Fibroblast of villous mesenchyme (primary cell): Measurements from ENCODE around the gene SCP2. TPM values are rescaled to one million over a fixed set of nuclear protein-coding genes. Genes with fewer than 3 reads are reported as not detected.
A peak's percentile ranks its signal among the peaks of the same experiment; 100 is the strongest.

Experiments
- DNase-seq: peaks from one replicate; pipeline ENCODE4 v3.0.0-alpha.2; 2010; ENCODE audit warnings: low read depth
- H3K4me3 ChIP-seq: 2 replicates; pipeline ENCODE4 v1.5.1; 2011; ENCODE audit warnings: low read depth, mild to moderate bottlenecking, low read length
- total RNA-seq: library from RNA; depleted of rRNA; stranded (reverse); fragments of >200 nt; gene quantifications from 2 replicates; pipeline ENCODE4 v1.2.3, GENCODE V29; 2012
- TF ChIP-seq, protein P1 (sequence below): IDR thresholded peaks from 2 replicates; pipeline ENCODE4 v1.5.1; 2012; ENCODE audit warnings: low read depth, mild to moderate bottlenecking, low read length; ENCODE audit not compliant: insufficient read depth

Gene SCP2
- total RNA-seq, 1 donor = 170 TPM

DNA sequence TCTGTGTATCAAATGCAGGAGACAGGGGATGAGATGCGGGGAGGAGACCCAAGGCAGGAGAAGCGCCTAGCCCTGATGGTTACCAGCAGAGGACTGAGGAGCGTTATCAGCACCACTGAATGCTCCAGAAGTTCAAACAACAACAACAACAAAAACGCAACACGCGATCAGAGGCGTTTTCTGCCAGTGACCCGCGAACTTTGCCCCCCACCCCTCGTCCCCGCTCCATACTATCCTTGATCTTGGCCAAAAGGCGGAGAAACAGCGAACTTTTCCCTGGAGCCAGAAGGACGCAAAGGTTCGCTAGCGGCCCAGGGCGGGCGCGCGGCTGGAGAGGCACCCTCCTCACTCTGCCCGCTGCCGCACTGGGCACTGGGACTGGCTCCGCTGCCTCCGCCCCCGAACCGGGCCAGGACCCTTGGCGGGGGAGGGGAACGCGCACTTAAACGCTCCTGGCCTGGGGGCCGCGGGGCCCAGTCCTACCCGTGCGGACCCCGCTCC lies 6.2 kb upstream of the SCP2 start:
- peak; percentile 27 for DNase-seq
- TF ChIP-seq, protein P1, sequence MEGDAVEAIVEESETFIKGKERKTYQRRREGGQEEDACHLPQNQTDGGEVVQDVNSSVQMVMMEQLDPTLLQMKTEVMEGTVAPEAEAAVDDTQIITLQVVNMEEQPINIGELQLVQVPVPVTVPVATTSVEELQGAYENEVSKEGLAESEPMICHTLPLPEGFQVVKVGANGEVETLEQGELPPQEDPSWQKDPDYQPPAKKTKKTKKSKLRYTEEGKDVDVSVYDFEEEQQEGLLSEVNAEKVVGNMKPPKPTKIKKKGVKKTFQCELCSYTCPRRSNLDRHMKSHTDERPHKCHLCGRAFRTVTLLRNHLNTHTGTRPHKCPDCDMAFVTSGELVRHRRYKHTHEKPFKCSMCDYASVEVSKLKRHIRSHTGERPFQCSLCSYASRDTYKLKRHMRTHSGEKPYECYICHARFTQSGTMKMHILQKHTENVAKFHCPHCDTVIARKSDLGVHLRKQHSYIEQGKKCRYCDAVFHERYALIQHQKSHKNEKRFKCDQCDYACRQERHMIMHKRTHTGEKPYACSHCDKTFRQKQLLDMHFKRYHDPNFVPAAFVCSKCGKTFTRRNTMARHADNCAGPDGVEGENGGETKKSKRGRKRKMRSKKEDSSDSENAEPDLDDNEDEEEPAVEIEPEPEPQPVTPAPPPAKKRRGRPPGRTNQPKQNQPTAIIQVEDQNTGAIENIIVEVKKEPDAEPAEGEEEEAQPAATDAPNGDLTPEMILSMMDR = no peak
- H3K4me3 ChIP-seq = peak overlapping the region; percentile 71

DNA sequence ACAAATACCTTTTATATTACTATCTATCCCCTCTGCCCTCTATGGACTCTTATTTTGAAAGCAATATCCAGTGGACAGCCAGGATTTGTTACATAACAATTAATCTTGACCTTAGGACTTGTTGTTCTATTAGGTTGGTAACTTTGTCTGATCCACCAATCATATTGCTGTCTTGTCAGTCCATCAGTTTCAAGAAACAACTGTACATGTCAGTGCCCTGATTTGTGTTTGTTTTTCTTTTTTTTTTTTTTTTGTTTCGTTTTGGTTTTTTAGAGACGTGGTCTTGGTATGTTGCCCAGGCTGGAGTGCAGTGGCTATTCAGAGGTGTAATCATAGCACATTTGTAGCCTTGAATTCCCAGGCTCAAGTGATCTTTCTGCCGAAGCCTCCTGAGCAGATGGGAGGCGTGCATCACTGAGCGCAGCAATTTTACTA lies 1.5 kb upstream of the SCP2 start:
- TF ChIP-seq, protein P1 = no peak
- no peak for DNase-seq
- no peak overlapping the region for H3K4me3 ChIP-seq

DNA sequence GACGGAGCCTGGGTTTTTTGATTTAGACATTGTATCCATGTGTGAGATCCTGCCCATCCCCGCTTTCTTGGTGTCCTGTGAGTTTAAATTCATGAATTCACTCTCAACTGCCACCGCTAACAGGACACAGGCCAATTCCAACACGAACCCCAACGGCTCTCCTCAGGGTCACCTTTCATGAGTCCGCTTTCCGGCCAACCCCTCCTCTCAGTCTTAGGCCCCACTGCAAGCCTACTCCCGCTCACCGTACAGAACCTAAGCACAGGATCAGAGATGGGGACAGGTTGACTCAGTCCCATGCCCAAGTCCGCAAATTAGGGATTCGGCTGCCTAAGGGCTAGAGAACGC lies 238 bp upstream of the SCP2 start:
- TF ChIP-seq, protein P1 = no peak
- peak overlapping the region; percentile 79 for H3K4me3 ChIP-seq
- DNase-seq = no peak

DNA sequence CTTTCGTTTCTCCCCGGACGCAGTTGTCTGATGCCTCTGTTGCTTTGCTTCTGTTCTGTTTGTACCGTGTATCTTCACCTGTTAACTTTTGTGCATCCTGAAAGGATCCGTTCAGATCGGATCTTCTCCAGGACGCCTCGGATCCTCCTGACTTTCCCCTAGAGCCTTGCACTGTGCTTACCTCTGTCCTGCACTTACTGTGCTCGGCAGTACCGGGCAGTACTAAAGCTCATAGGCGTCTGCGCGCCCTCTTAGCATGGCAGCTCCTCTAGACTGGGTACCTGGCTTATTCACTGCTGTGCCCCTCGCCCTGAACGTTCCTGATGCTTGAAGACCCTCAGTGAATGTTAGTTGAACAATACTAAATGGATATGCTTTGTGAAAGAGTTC lies 934 bp downstream of the SCP2 start:
- peak; percentile 33 for DNase-seq
- TF ChIP-seq, protein P1 = no peak
- peak overlapping the region; percentile 79 for H3K4me3 ChIP-seq

DNA sequence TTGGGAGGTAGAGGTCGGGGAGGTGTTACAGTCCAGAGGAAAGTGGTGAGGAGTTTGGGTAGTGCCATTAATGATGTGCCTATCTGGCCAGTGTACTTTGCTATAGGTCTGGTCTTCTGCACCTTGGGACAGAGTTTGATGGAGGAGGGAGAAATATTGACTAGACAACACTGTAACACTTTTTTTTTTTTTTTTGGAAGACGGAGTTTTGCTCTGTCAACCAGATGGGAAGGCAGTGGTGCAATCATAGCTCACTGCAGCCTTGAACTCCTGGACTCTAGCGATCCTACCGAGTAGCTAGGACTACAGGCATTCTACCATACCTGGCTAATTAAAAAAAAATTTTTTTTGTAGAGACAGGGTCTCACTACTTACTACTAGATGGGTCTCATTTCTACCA lies 1.9 kb downstream of the SCP2 start:
- no peak for DNase-seq
- H3K4me3 ChIP-seq = no peak overlapping the region
- TF ChIP-seq, protein P1 = no peak

DNA sequence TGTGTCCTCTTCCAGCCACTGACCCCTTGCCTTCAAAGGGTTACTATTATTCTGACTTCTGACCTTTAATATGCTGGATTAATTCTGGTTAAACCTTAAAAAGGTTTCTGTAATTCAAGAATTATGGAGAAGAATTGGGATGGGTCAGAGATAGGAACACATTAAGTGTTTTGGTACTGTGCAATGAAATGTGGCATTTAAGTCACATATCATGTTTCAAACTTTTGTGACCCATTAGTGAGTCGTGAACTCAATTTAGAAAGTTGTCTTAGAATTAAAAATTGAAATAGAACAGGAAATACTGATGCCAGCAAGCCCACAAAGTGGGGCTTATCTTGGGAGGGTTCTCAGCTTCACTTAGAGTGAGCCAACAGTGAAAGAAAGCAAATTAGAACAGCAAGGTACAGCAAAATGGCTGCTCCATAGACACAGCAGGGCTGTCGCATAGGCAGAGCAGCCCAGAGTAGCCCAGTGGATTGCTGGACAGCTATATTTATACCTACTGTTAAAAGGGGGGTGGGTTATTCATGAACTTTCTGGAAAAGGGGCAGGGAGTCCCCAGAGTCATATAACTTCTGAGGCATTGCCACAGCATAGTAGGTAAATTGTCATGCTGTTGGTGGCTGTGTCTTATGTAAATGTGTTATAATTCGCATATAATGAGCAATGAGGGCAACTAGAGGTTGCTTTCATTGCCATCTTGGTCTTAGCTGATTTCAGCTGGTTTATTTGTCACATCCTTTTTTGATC lies 10.5 kb downstream of the SCP2 start:
- no peak overlapping the region for H3K4me3 ChIP-seq
- DNase-seq = no peak
- TF ChIP-seq, protein P1 = no peak

DNA sequence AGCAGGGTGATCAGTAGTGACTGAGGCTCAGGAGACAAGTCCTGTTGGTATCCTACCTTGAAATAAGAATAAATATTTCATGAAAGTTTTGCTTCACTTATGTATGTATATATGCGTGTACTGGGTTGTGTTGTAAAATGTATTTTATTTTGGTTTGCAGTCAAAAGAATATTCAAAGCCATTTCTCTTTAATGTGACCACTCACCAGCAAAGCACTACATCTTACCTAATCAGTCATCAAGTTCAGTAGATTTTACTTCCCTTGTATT lies 11.0 kb downstream of the SCP2 start:
- no peak for DNase-seq
- H3K4me3 ChIP-seq = no peak overlapping the region
- TF ChIP-seq, protein P1 = no peak
